A549 (cell line): ENCODE results near the gene SNX27. TPM values are rescaled to one million over a fixed set of nuclear protein-coding genes. Genes with fewer than 3 reads are reported as not detected.
"Not testable (repeated sequence)": the region's sequence is repeated elsewhere in the genome, so short reads cannot be mapped to it uniquely, and the experiment has no call there.

Experiments used
- ATAC-seq, 2 experiments: fragments of 200-7000 bp in 1 of 2; fragments of >200 bp in 1 of 2; cut with Nextera tagmentation in 1 of 2; cut with Tn5 transposase in 1 of 2; 3 replicates each; pipeline versions ENCODE4 v1.8.0 to v1.9.1; 2018 to 2020; ENCODE audit warnings: mild to moderate bottlenecking in 1 of 2, moderate library complexity in 1 of 2
- CTCF ChIA-PET: fragments of 300-600 bp; sonication (Branson Sonifier 250); formaldehyde crosslinking; extraction: SDS; loops from one replicate; lab custom pipeline; 2021; ENCODE audit warnings: antibody characterized with exemption, inconsistent platforms; lab: Yijun Ruan, JAX
- POLR2A ChIA-PET: fragments of 350-600 bp; formaldehyde crosslinking; extraction: SDS; loops from one replicate; lab custom pipeline; 2021; ENCODE audit warnings: antibody characterized with exemption, inconsistent platforms; lab: Yijun Ruan, JAX
- DNase-seq, 2 experiments: peaks; one replicate each; pipeline versions ENCODE4 v3.0.0 to v3.0.0-alpha.2; 2011 to 2016; ENCODE audit warnings: low read depth in 1 of 2, low spot score in 1 of 2
- FAIRE-seq: peaks from 2 replicates; lab custom pipeline; 2011; peaks lifted over from hg19 to GRCh38; lab: Jason Lieb, UNC
- H3K27ac ChIP-seq, 2 experiments: fragments of >200 bp; sonication (Bioruptor Twin); formaldehyde crosslinking; 3 replicates each; pipeline ENCODE4 v1.5.1; 2016 to 2017
- H3K4me1 ChIP-seq: fragments of >200 bp; sonication (Bioruptor Twin); formaldehyde crosslinking; 3 replicates; pipeline ENCODE4 v1.6.1; 2016
- H3K4me2 ChIP-seq: fragments of >200 bp; sonication (Bioruptor Twin); formaldehyde crosslinking; 3 replicates; pipeline ENCODE4 v1.6.1; 2016
- H3K4me3 ChIP-seq: fragments of >200 bp; sonication (Bioruptor Twin); formaldehyde crosslinking; 3 replicates; pipeline ENCODE4 v1.5.1; 2016
- H3K9me3 ChIP-seq: fragments of >200 bp; sonication (Bioruptor Twin); formaldehyde crosslinking; 3 replicates; pipeline ENCODE4 v1.6.1; 2016
- BCL3 ChIP-seq: fragments of >200 bp; sonication (Bioruptor Twin); formaldehyde crosslinking; IDR thresholded peaks from 3 replicates; pipeline ENCODE4 v1.6.1; 2016
- BHLHE40 ChIP-seq: IDR thresholded peaks from 2 replicates; pipeline ENCODE4 v1.6.1; 2012; ENCODE audit warnings: low read depth, low read length, inconsistent platforms
- CBX2 ChIP-seq: fragments of 200-600 bp; sonication (generic); IDR thresholded peaks from 2 replicates; pipeline ENCODE4 v1.6.1; 2016; ENCODE audit warnings: low read depth, mild to moderate bottlenecking, borderline replicate concordance
- CBX8 ChIP-seq: fragments of 200-600 bp; sonication (generic); IDR thresholded peaks from 2 replicates; pipeline ENCODE4 v1.6.1; 2016
- CEBPB ChIP-seq, 2 experiments: fragments of >200 bp in 1 of 2; sonication (Bioruptor Twin) in 1 of 2; formaldehyde crosslinking in 1 of 2; IDR thresholded peaks; 2 replicates each; pipeline ENCODE4 v1.6.1; 2012 to 2016
- CHD4 ChIP-seq: fragments of 200-600 bp; sonication (generic); IDR thresholded peaks from 2 replicates; pipeline ENCODE4 v1.6.1; 2016; ENCODE audit warnings: antibody characterized with exemption, mild to moderate bottlenecking, borderline replicate concordance
- CTCF ChIP-seq: fragments of >200 bp; sonication (Bioruptor Twin); formaldehyde crosslinking; IDR thresholded peaks from 3 replicates; pipeline ENCODE4 v1.5.1; 2016
- E2F6 ChIP-seq: IDR thresholded peaks from 2 replicates; pipeline ENCODE4 v1.6.1; 2012; ENCODE audit warnings: low read depth, borderline replicate concordance
- EHF ChIP-seq: fragments of 250-450 bp; sonication (Bioruptor Pico); IDR thresholded peaks from 2 replicates; pipeline ENCODE4 v1.5.0; 2020; ENCODE audit warnings: mild to moderate bottlenecking
- FOSL2 ChIP-seq, 2 experiments: fragments of 450-650 bp in 1 of 2; fragments of >200 bp in 1 of 2; sonication (Bioruptor Twin) in 1 of 2; formaldehyde crosslinking; IDR thresholded peaks; 2 replicates each; pipeline versions ENCODE4 v1.5.0 to v1.6.1; 2016 to 2020; ENCODE audit warnings: mild to moderate bottlenecking in 1 of 2, moderate library complexity in 1 of 2
- HDAC2 ChIP-seq: fragments of 200-600 bp; sonication (generic); IDR thresholded peaks from 2 replicates; pipeline ENCODE4 v1.6.1; 2016
- HES2 ChIP-seq: fragments of >200 bp; sonication (Bioruptor Twin); formaldehyde crosslinking; IDR thresholded peaks from 2 replicates; pipeline ENCODE4 v1.6.1; 2016
- HEYL ChIP-seq: fragments of 250-450 bp; sonication (Bioruptor Pico); IDR thresholded peaks from 2 replicates; pipeline ENCODE4 v1.8.0; 2021; ENCODE audit warnings: mild to moderate bottlenecking, moderate library complexity
- JUNB ChIP-seq: fragments of >200 bp; sonication (Bioruptor Twin); formaldehyde crosslinking; IDR thresholded peaks from 2 replicates; pipeline ENCODE4 v1.6.1; 2016
- MAZ ChIP-seq: fragments of 150-350 bp; IDR thresholded peaks from 2 replicates; pipeline ENCODE4 v1.6.1; 2014; ENCODE audit warnings: antibody characterized with exemption, low read depth, low read length, borderline replicate concordance
- MYC ChIP-seq: IDR thresholded peaks from 2 replicates; pipeline ENCODE4 v1.6.1; 2012; ENCODE audit warnings: mild to moderate bottlenecking, inconsistent platforms, low read length, improper control_type of control experiment, borderline replicate concordance
- NFE2L2 ChIP-seq: fragments of 150-350 bp; conservative IDR thresholded peaks from 2 replicates; pipeline ENCODE4 v1.6.1; 2014; ENCODE audit warnings: low read length
- NR3C1 ChIP-seq: fragments of >200 bp; sonication (Bioruptor Twin); formaldehyde crosslinking; IDR thresholded peaks from 3 replicates; pipeline ENCODE4 v1.6.1; 2017
- RAD21 ChIP-seq, 2 experiments: fragments of >200 bp in 1 of 2; sonication (Bioruptor Twin) in 1 of 2; formaldehyde crosslinking in 1 of 2; IDR thresholded peaks in 1 of 2; conservative IDR thresholded peaks in 1 of 2; 2 replicates in 1 of 2; 3 replicates in 1 of 2; pipeline ENCODE4 v1.6.1; 2012 to 2018; ENCODE audit warnings: inconsistent platforms in 1 of 2
- SMC3 ChIP-seq: fragments of >200 bp; sonication (Bioruptor Twin); formaldehyde crosslinking; IDR thresholded peaks from 3 replicates; pipeline ENCODE4 v1.6.1; 2018; ENCODE audit warnings: inconsistent platforms
- ZSCAN20 ChIP-seq: fragments of 250-450 bp; sonication (Bioruptor Pico); IDR thresholded peaks from 2 replicates; pipeline ENCODE4 v1.8.0; 2022; ENCODE audit warnings: mild to moderate bottlenecking, moderate library complexity
- WGBS: methylation state at CpG from one replicate; pipeline ENCODE4 v1.1.6; 2017; ENCODE audit errors: missing lambda C conversion rate; 5-methylcytosine and 5-hydroxymethylcytosine counted together
- polyA plus RNA-seq, 4 experiments: library from polyadenylated mRNA; depleted of rRNA in 3 of 4; stranded (reverse); fragments of >200 nt; fragmentation: RNase III in 1 of 4; extraction: RNeasy Plus Mini Kit Qiagen cat#74134 plus additional on column Dnase treatment in 1 of 4; gene quantifications; 2 replicates in 3 of 4; 3 replicates in 1 of 4; pipeline ENCODE4 v1.2.3, GENCODE V29; 2011 to 2017

The SNX27 gene
- polyA plus RNA-seq, 2 of the 4 experiments (the other 2 are of a cell fraction): 13.6 to 29.1 TPM

- no peak for TF ChIP-seq CTCF
These were observed 6.2 kb downstream of the SNX27 start (continued) for GRCh38 chr1:151618003-151618402.

GRCh38 chr1:151618470-151618869, 6.6 kb downstream of the SNX27 start:
- DNase-seq (no peak), FAIRE-seq (no peak), ATAC-seq (no peak)
- Histone ChIP-seq H3K9me3 (no peaks in the 10 kb centered on the region), H3K4me3 (no peak overlapping the region), H3K27ac (peak overlapping the region; percentile 40 to 65; a peak in 2 of 6 replicates), H3K4me2 (peak overlapping the region; percentile 65; the same call in 2 of the 3 replicates), H3K4me1 (peaks cover 83% of the 10 kb centered on the region)
- TF ChIP-seq CEBPB (IDR thresholded peaks at IDR 0.05) (no peak), MAZ (no peak)
- ChIA-PET CTCF (interaction anchor here (0.8 to 6.7 kb wide), 4 partner anchors 25 to 218 kb away, joined by 3 to 29 read pairs (median 6); no protein-coding TSS in a partner anchor), POLR2A (no interaction called here)

- not testable (repeated sequence) for ATAC-seq, H3K9me3 ChIP-seq, FAIRE-seq, DNase-seq, H3K4me3 ChIP-seq
- ChIA-PET CTCF (interaction anchor here (0.6 to 6.7 kb wide), 8 partner anchors 25 to 279 kb away, joined by 3 to 29 read pairs (median 3); no protein-coding TSS in a partner anchor), POLR2A (interaction anchor here (0.6 to 1.1 kb wide), 2 partner anchors 8 to 33 kb away, joined by 3 to 5 read pairs; no protein-coding TSS in a partner anchor)
- WGBS: 76% methylated on average over 6 of the region's 6 CpGs
- Histone ChIP-seq H3K4me2 (peak overlapping the region; percentile 65), H3K27ac (peak overlapping the region; percentile 40 to 65; a peak in 4 of 6 replicates), H3K4me1 (peaks cover 78% of the 10 kb centered on the region)
These were observed 7.1 kb downstream of the SNX27 start for GRCh38 chr1:151618996-151619395.

GRCh38 chr1:151619489-151620093, 7.7 kb downstream of the SNX27 start:
- DNase-seq (peak in 1 of 2 experiments; percentile 40), ATAC-seq (peak; percentile 83 to 89)
- no peaks in the 10 kb centered on the region for H3K9me3 ChIP-seq
- TF ChIP-seq CHD4 (no peak), CTCF (no peak), ZSCAN20 (no peak), JUNB (no peak), FOSL2 (IDR thresholded peaks at IDR 0.05) (peak; percentile 16; the same call in 1 of the 2 replicates), FOSL2 (CRISPR knock-in tag; IDR thresholded peaks at IDR 0.05) (peak; percentile 66), HES2 (no peak)
- TF ChIP-seq, all 56 proteins: peak for 1
- POLR2A ChIA-PET: interaction anchor here (0.6 to 1.1 kb wide), 3 partner anchors 8 to 98 kb away, joined by 3 to 5 read pairs (median 3); no protein-coding TSS in a partner anchor
- 45% methylated on average over 6 of the region's 6 CpGs for WGBS
- peaks cover 81% of the 10 kb centered on the region for H3K4me1 ChIP-seq
- no peak overlapping the region for H3K4me3 ChIP-seq
- peak overlapping the region; percentile 65 for H3K4me2 ChIP-seq
- FAIRE-seq: no peak
- CTCF ChIA-PET: interaction anchor here (0.6 to 6.7 kb wide), 9 partner anchors 9 to 279 kb away, joined by 3 to 29 read pairs (median 3); no protein-coding TSS in a partner anchor
- peak overlapping the region; percentile 52 to 65; a peak in 4 of 6 replicates for H3K27ac ChIP-seq

- ATAC-seq (peak in 1 of 2 experiments; percentile 49; a peak in 3 of 6 replicates), DNase-seq (no peak), FAIRE-seq (no peak)
- POLR2A ChIA-PET: interaction anchor here (0.9 to 1.1 kb wide), 3 partner anchors 8 to 97 kb away, joined by 3 read pairs; no protein-coding TSS in a partner anchor
- Histone ChIP-seq H3K9me3 (no peaks in the 10 kb centered on the region), H3K4me3 (no peak overlapping the region), H3K27ac (peak overlapping the region; percentile 52 to 65; a peak in 4 of 6 replicates), H3K4me2 (peak overlapping the region; percentile 65), H3K4me1 (peaks cover 86% of the 10 kb centered on the region)
- CTCF ChIA-PET: interaction anchor here (0.8 to 6.7 kb wide), 7 partner anchors 8 to 216 kb away, joined by 3 to 29 read pairs (median 5); no protein-coding TSS in a partner anchor
- WGBS: 39% methylated on average over 2 of the region's 2 CpGs
- TF ChIP-seq HEYL: no peak
- TF ChIP-seq NR3C1: no peak
- no peak for TF ChIP-seq MYC
- TF ChIP-seq CEBPB (IDR thresholded peaks at IDR 0.05): no peak
- TF ChIP-seq CBX2: no peak
- no peak for TF ChIP-seq HDAC2
- TF ChIP-seq E2F6: no peak
- no peak for TF ChIP-seq BCL3
- TF ChIP-seq NFE2L2: no peak
- TF ChIP-seq CBX8: no peak
- TF ChIP-seq BHLHE40: no peak
- no peak for TF ChIP-seq RAD21 (conservative IDR thresholded peaks at IDR 0.05 in 1 of 2, IDR thresholded peaks at IDR 0.05 in 1 of 2)
- TF ChIP-seq SMC3: no peak
- no peak for TF ChIP-seq EHF (CRISPR knock-in tag)
These were observed 8.4 kb downstream of the SNX27 start for GRCh38 chr1:151620286-151620685.
